HG03342 (cell line): ENCODE data around the gene SHISA6.
"Not testable (repeated sequence)": the region's sequence is repeated elsewhere in the genome, so short reads cannot be mapped to it uniquely, and the experiment has no call there.

Experiments
- ATAC-seq: cut with Tn5 transposase; IDR thresholded peaks from one replicate; pipeline ENCODE4 v1.9.1; 2021; ENCODE audit warnings: mild to moderate bottlenecking, moderate library complexity; ENCODE audit not compliant: unreplicated experiment

SHISA6 gene

GRCh38 chr17:11301874-11302273, 60.9 kb downstream of the SHISA6 start:
- not testable (repeated sequence) for ATAC-seq

- no peak for ATAC-seq
Measured at GRCh38 chr17:11302401-11303186, 61.6 kb downstream of the SHISA6 start.

- ATAC-seq, result no peak
Measured at GRCh38 chr17:11303773-11304394, 62.9 kb downstream of the SHISA6 start.

- no peak for ATAC-seq
Measured at GRCh38 chr17:11304568-11304967, 63.6 kb downstream of the SHISA6 start.

GRCh38 chr17:11305524-11305923, 64.5 kb downstream of the SHISA6 start:
- ATAC-seq, result no peak

GRCh38 chr17:11308531-11308930, 67.5 kb downstream of the SHISA6 start:
- no peak for ATAC-seq

GRCh38 chr17:11309033-11309432, 68.0 kb downstream of the SHISA6 start:
- no peak for ATAC-seq

GRCh38 chr17:11309850-11310249, 68.8 kb downstream of the SHISA6 start:
- no peak for ATAC-seq

GRCh38 chr17:11316451-11316850, 75.4 kb downstream of the SHISA6 start:
- not testable (repeated sequence) for ATAC-seq

GRCh38 chr17:11318207-11318606, 77.2 kb downstream of the SHISA6 start:
- ATAC-seq, result no peak

GRCh38 chr17:11319894-11320293, 78.9 kb downstream of the SHISA6 start:
- no peak for ATAC-seq

- no peak for ATAC-seq
Measured at GRCh38 chr17:11324021-11324420, 83.0 kb downstream of the SHISA6 start.

- ATAC-seq, result no peak
Measured at GRCh38 chr17:11324846-11325420, 83.9 kb downstream of the SHISA6 start.

GRCh38 chr17:11326492-11326891, 85.5 kb downstream of the SHISA6 start:
- no peak for ATAC-seq

- no peak for ATAC-seq
Measured at GRCh38 chr17:11328770-11329169, 87.8 kb downstream of the SHISA6 start.

GRCh38 chr17:11330006-11330405, 89.0 kb downstream of the SHISA6 start:
- no peak for ATAC-seq

- no peak for ATAC-seq
Measured at GRCh38 chr17:11330826-11331225, 89.8 kb downstream of the SHISA6 start.

- no peak for ATAC-seq
Measured at GRCh38 chr17:11331547-11332513, 90.8 kb downstream of the SHISA6 start.

GRCh38 chr17:11332706-11333105, 91.7 kb downstream of the SHISA6 start:
- no peak for ATAC-seq

GRCh38 chr17:11334493-11334892, 93.5 kb downstream of the SHISA6 start:
- ATAC-seq, result no peak

GRCh38 chr17:11336290-11336689, 95.3 kb downstream of the SHISA6 start:
- ATAC-seq, result no peak
